ENCODE data around the gene DNM3.

Gene DNM3

GRCh38 chr1:172208635-172209034 is 367.3 kb downstream of the DNM3 start:
- no peak overlapping the region for H3K4me3 ChIP-seq (ENCODE audit: low read depth, low read length)
- DNase-seq (ENCODE audit: low read depth) = no peak
- no peak for TF ChIP-seq CTCF (conservative IDR thresholded peaks at IDR 0.05; ENCODE audit: low read depth, low read length)

GRCh38 chr1:172211221-172211620 is 369.9 kb downstream of the DNM3 start:
- DNase-seq (ENCODE audit: low read depth) = no peak
- no peak for TF ChIP-seq CTCF (conservative IDR thresholded peaks at IDR 0.05; ENCODE audit: low read depth, low read length)
- H3K4me3 ChIP-seq (ENCODE audit: low read depth, low read length) = no peak overlapping the region

GRCh38 chr1:172212124-172212523 is 370.8 kb downstream of the DNM3 start:
- TF ChIP-seq CTCF (conservative IDR thresholded peaks at IDR 0.05; ENCODE audit: low read depth, low read length) = no peak
- H3K4me3 ChIP-seq (ENCODE audit: low read depth, low read length) = no peak overlapping the region
- DNase-seq (ENCODE audit: low read depth) = no peak

GRCh38 chr1:172215006-172215405 is 373.7 kb downstream of the DNM3 start:
- DNase-seq (ENCODE audit: low read depth) = no peak
- no peak overlapping the region for H3K4me3 ChIP-seq (ENCODE audit: low read depth, low read length)
- TF ChIP-seq CTCF (conservative IDR thresholded peaks at IDR 0.05; ENCODE audit: low read depth, low read length) = no peak

- H3K4me3 ChIP-seq (ENCODE audit: low read depth, low read length) = no peak overlapping the region
- no peak for DNase-seq (ENCODE audit: low read depth)
- no peak for TF ChIP-seq CTCF (conservative IDR thresholded peaks at IDR 0.05; ENCODE audit: low read depth, low read length)
These were observed 378.7 kb downstream of the DNM3 start for GRCh38 chr1:172219966-172220365.

- H3K4me3 ChIP-seq (ENCODE audit: low read depth, low read length) = no peak overlapping the region
- TF ChIP-seq CTCF (conservative IDR thresholded peaks at IDR 0.05; ENCODE audit: low read depth, low read length) = no peak
- DNase-seq (ENCODE audit: low read depth) = no peak
These were observed 379.1 kb downstream of the DNM3 start for GRCh38 chr1:172220376-172220775.

GRCh38 chr1:172221436-172221835 is 380.1 kb downstream of the DNM3 start:
- H3K4me3 ChIP-seq (ENCODE audit: low read depth, low read length) = no peak overlapping the region
- no peak for TF ChIP-seq CTCF (conservative IDR thresholded peaks at IDR 0.05; ENCODE audit: low read depth, low read length)
- DNase-seq (ENCODE audit: low read depth) = no peak

Measured in choroid plexus epithelial cell (primary cell).